Naive B cell (primary cell): ENCODE results near the gene MYH11. TPM values are rescaled to one million over a fixed set of nuclear protein-coding genes. Genes with fewer than 3 reads are reported as not detected.
"Not testable (repeated sequence)": the region's sequence is repeated elsewhere in the genome, so short reads cannot be mapped to it uniquely, and the experiment has no call there.

Source experiments
- ATAC-seq, 2 donors: fragments of 150-1000 bp; cut with Tn5 transposase; 2 replicates each; pipeline ENCODE4 v1.10.0; 2021; ENCODE audit warnings: low read depth in 2 of 2, mild to moderate bottlenecking in 2 of 2, moderate library complexity in 2 of 2
- DNase-seq: peaks from one replicate; pipeline ENCODE4 v3.0.0; 2022
- H3K27ac Mint-ChIP-seq, 6 donors: one replicate each; pipeline ENCODE4 v1.8.0; 2020 to 2022; ENCODE audit warnings: mild to moderate bottlenecking in 6 of 6, mixed read lengths in 6 of 6, moderate library complexity in 5 of 6, inconsistent platforms in 2 of 6
- H3K27me3 Mint-ChIP-seq, 3 donors: one replicate each; pipeline ENCODE4 v1.8.0; 2021 to 2022; ENCODE audit warnings: mixed read lengths in 3 of 3, mild to moderate bottlenecking in 1 of 3
- H3K36me3 Mint-ChIP-seq, 2 donors: one replicate each; pipeline ENCODE4 v1.8.0; 2020 to 2022; ENCODE audit warnings: mixed read lengths in 2 of 2, inconsistent platforms in 1 of 2, mild to moderate bottlenecking in 1 of 2
- H3K4me1 Mint-ChIP-seq, 3 donors: one replicate each; pipeline ENCODE4 v1.8.0; 2020 to 2022; ENCODE audit warnings: mixed read lengths in 3 of 3, inconsistent platforms in 1 of 3, mild to moderate bottlenecking in 1 of 3, moderate library complexity in 1 of 3
- H3K4me3 Mint-ChIP-seq, 8 donors: one replicate each; pipeline ENCODE4 v1.8.0; 2020 to 2022; ENCODE audit warnings: mild to moderate bottlenecking in 8 of 8, mixed read lengths in 8 of 8, moderate library complexity in 8 of 8, inconsistent platforms in 2 of 8
- H3K9me3 Mint-ChIP-seq, 7 donors: one replicate each; pipeline ENCODE4 v1.8.0; 2020 to 2022; ENCODE audit warnings: mixed read lengths in 7 of 7, mild to moderate bottlenecking in 5 of 7, inconsistent platforms in 2 of 7, moderate library complexity in 1 of 7
- polyA plus RNA-seq, 6 donors: library from polyadenylated mRNA; unstranded; fragments of 300-500 nt; fragmentation: Illumina TruSeq; gene quantifications; one replicate each; pipeline ENCODE4 v1.2.3, GENCODE V29; 2021; ENCODE audit warnings: low read depth in 6 of 6

Gene MYH11
- polyA plus RNA-seq, 6 donors from 2014 or later: 0.22 to 3.2 (median 0.49) TPM

- H3K36me3 Mint-ChIP-seq: peaks cover 0 to 2% of the 10 kb centered on the region in 2 donors
- peaks cover 0 to 14% (median 5%) of the 10 kb centered on the region in 7 donors for H3K9me3 Mint-ChIP-seq
- no peak for DNase-seq
- H3K27me3 Mint-ChIP-seq: peaks cover 5 to 19% (median 6%) of the 10 kb centered on the region in 3 donors
- H3K4me3 Mint-ChIP-seq: no peak overlapping the region
- no peak for ATAC-seq
- H3K4me1 Mint-ChIP-seq: no peaks in the 10 kb centered on the region
- H3K27ac Mint-ChIP-seq: peak overlapping the region in 1 of 6 donors; percentile 78
Measured at GRCh38 chr16:15810411-15810810, 46.4 kb downstream of the MYH11 start.

- H3K9me3 Mint-ChIP-seq, H3K4me3 Mint-ChIP-seq: not testable (repeated sequence)
Measured at GRCh38 chr16:15809297-15809696, 47.5 kb downstream of the MYH11 start.

GRCh38 chr16:15808071-15808470 is 48.8 kb downstream of the MYH11 start:
- Mint-ChIP-seq H3K4me3 (no peak overlapping the region), H3K27ac (no peak overlapping the region), H3K9me3 (peaks cover 0 to 5% (median 0%) of the 10 kb centered on the region in 7 donors), H3K4me1 (no peaks in the 10 kb centered on the region), H3K27me3 (peaks cover 5 to 13% (median 6%) of the 10 kb centered on the region in 3 donors), H3K36me3 (no peaks in the 10 kb centered on the region)
- DNase-seq (no peak), ATAC-seq (no peak)

More at GRCh38 chr16:15809297-15809696, 47.5 kb downstream of the MYH11 start:
- not testable (repeated sequence) for DNase-seq, ATAC-seq, H3K36me3 Mint-ChIP-seq, H3K4me1 Mint-ChIP-seq
- Mint-ChIP-seq H3K27me3 (peaks cover 5 to 19% (median 6%) of the 10 kb centered on the region in 3 donors), H3K27ac (peak overlapping the region in 1 of 6 donors; percentile 33)

GRCh38 chr16:15807603-15808009 is 49.2 kb downstream of the MYH11 start:
- Mint-ChIP-seq H3K36me3 (no peaks in the 10 kb centered on the region), H3K27ac (no peak overlapping the region), H3K4me1 (no peaks in the 10 kb centered on the region), H3K4me3 (no peak overlapping the region), H3K27me3 (peaks cover 5 to 13% (median 6%) of the 10 kb centered on the region in 3 donors), H3K9me3 (peaks cover 0 to 5% (median 0%) of the 10 kb centered on the region in 7 donors)
- DNase-seq (no peak), ATAC-seq (no peak)

- DNase-seq (no peak), ATAC-seq (no peak)
- Mint-ChIP-seq H3K9me3 (peaks cover 0 to 7% (median 0%) of the 10 kb centered on the region in 7 donors), H3K4me3 (no peak overlapping the region), H3K36me3 (no peaks in the 10 kb centered on the region), H3K27me3 (peaks cover 7 to 11% (median 8%) of the 10 kb centered on the region in 3 donors), H3K27ac (no peak overlapping the region), H3K4me1 (no peaks in the 10 kb centered on the region)
Measured at GRCh38 chr16:15803618-15804017, 53.2 kb downstream of the MYH11 start.

- ATAC-seq (no peak), DNase-seq (no peak)
- peaks cover 9 to 19% (median 14%) of the 10 kb centered on the region in 7 donors for H3K9me3 Mint-ChIP-seq
- H3K27me3 Mint-ChIP-seq: peaks cover 7 to 22% (median 8%) of the 10 kb centered on the region in 3 donors
- peaks cover 7 to 13% of the 10 kb centered on the region in 2 donors for H3K36me3 Mint-ChIP-seq
- H3K4me3 Mint-ChIP-seq: no peak overlapping the region
- no peaks in the 10 kb centered on the region for H3K4me1 Mint-ChIP-seq
- no peak overlapping the region for H3K27ac Mint-ChIP-seq
Measured at GRCh38 chr16:15799851-15800495, 56.9 kb downstream of the MYH11 start.

GRCh38 chr16:15798671-15799070 is 58.2 kb downstream of the MYH11 start:
- Mint-ChIP-seq H3K27me3 (peaks cover 7 to 22% (median 8%) of the 10 kb centered on the region in 3 donors), H3K27ac (no peak overlapping the region), H3K4me3 (no peak overlapping the region), H3K36me3 (peaks cover 7 to 13% of the 10 kb centered on the region in 2 donors), H3K4me1 (no peaks in the 10 kb centered on the region), H3K9me3 (peaks cover 9 to 19% (median 14%) of the 10 kb centered on the region in 7 donors)
- DNase-seq: no peak
- no peak for ATAC-seq

GRCh38 chr16:15796885-15797284 is 59.9 kb downstream of the MYH11 start:
- ATAC-seq (no peak), DNase-seq (no peak)
- H3K9me3 Mint-ChIP-seq: peaks cover 9 to 19% (median 14%) of the 10 kb centered on the region in 7 donors
- H3K36me3 Mint-ChIP-seq: peaks cover 7 to 13% of the 10 kb centered on the region in 2 donors
- H3K4me1 Mint-ChIP-seq: peaks cover 5 to 7% (median 6%) of the 10 kb centered on the region in 3 donors
- peaks cover 7 to 22% (median 8%) of the 10 kb centered on the region in 3 donors for H3K27me3 Mint-ChIP-seq
- H3K4me3 Mint-ChIP-seq: no peak overlapping the region
- no peak overlapping the region for H3K27ac Mint-ChIP-seq

- no peak overlapping the region for H3K27ac Mint-ChIP-seq
Measured at GRCh38 chr16:15795615-15796014, 61.2 kb downstream of the MYH11 start.

GRCh38 chr16:15792563-15792971 is 64.3 kb downstream of the MYH11 start:
- Mint-ChIP-seq H3K27ac (no peak overlapping the region), H3K4me3 (no peak overlapping the region), H3K9me3 (peaks cover 9 to 18% (median 10%) of the 10 kb centered on the region in 7 donors)

More at GRCh38 chr16:15795615-15796014, 61.2 kb downstream of the MYH11 start:
- ATAC-seq: no peak
- DNase-seq: no peak
- H3K4me3 Mint-ChIP-seq: no peak overlapping the region
- H3K36me3 Mint-ChIP-seq: peaks cover 7 to 13% of the 10 kb centered on the region in 2 donors
- peaks cover 5 to 7% (median 6%) of the 10 kb centered on the region in 3 donors for H3K4me1 Mint-ChIP-seq
- H3K27me3 Mint-ChIP-seq: peaks cover 7 to 22% (median 8%) of the 10 kb centered on the region in 3 donors
- H3K9me3 Mint-ChIP-seq: peaks cover 9 to 19% (median 14%) of the 10 kb centered on the region in 7 donors

GRCh38 chr16:15790458-15790857 is 66.4 kb downstream of the MYH11 start:
- Mint-ChIP-seq H3K4me3 (no peak overlapping the region), H3K36me3 (no peaks in the 10 kb centered on the region), H3K27ac (no peak overlapping the region), H3K9me3 (peaks cover 0 to 6% (median 0%) of the 10 kb centered on the region in 7 donors), H3K4me1 (peaks cover 5 to 7% (median 6%) of the 10 kb centered on the region in 3 donors), H3K27me3 (no peaks in the 10 kb centered on the region)
- ATAC-seq (no peak), DNase-seq (no peak)

More at GRCh38 chr16:15792563-15792971, 64.3 kb downstream of the MYH11 start:
- peaks cover 0 to 11% (median 0%) of the 10 kb centered on the region in 3 donors for H3K27me3 Mint-ChIP-seq
- ATAC-seq (no peak), DNase-seq (no peak)
- peaks cover 7 to 13% of the 10 kb centered on the region in 2 donors for H3K36me3 Mint-ChIP-seq
- peaks cover 5 to 7% (median 6%) of the 10 kb centered on the region in 3 donors for H3K4me1 Mint-ChIP-seq

GRCh38 chr16:15789816-15790215 is 67.0 kb downstream of the MYH11 start:
- not testable (repeated sequence) for H3K36me3 Mint-ChIP-seq, DNase-seq, H3K4me1 Mint-ChIP-seq, H3K27me3 Mint-ChIP-seq, H3K9me3 Mint-ChIP-seq, ATAC-seq, H3K27ac Mint-ChIP-seq
- peak overlapping the region in 1 of 8 donors; percentile 64 for H3K4me3 Mint-ChIP-seq

GRCh38 chr16:15788846-15789239 is 68.0 kb downstream of the MYH11 start:
- ATAC-seq (no peak), DNase-seq (no peak)
- Mint-ChIP-seq H3K4me1 (peaks cover 5 to 7% (median 6%) of the 10 kb centered on the region in 3 donors), H3K27me3 (no peaks in the 10 kb centered on the region), H3K9me3 (peaks cover 0 to 6% (median 0%) of the 10 kb centered on the region in 7 donors), H3K27ac (peak overlapping the region in 1 of 6 donors; percentile 20), H3K4me3 (no peak overlapping the region), H3K36me3 (no peaks in the 10 kb centered on the region)

- Mint-ChIP-seq H3K9me3 (peaks cover 0 to 6% (median 0%) of the 10 kb centered on the region in 7 donors), H3K36me3 (no peaks in the 10 kb centered on the region), H3K27ac (peak overlapping the region in 1 of 6 donors; percentile 42), H3K4me3 (no peak overlapping the region), H3K27me3 (peaks cover 0 to 2% (median 0%) of the 10 kb centered on the region in 3 donors), H3K4me1 (no peaks in the 10 kb centered on the region)
- DNase-seq (no peak), ATAC-seq (no peak)
Measured at GRCh38 chr16:15786501-15786900, 70.3 kb downstream of the MYH11 start.
